Lower leg skin (tissue), 3 donors: ENCODE data around the gene DSCAML1.

Experiments used
- POLR2A ChIP-seq, 2 donors: fragments of 450-650 bp; IDR thresholded peaks; one replicate each; pipeline ENCODE4 v1.6.1; 2016 to 2017; ENCODE audit warnings: antibody characterized with exemption in 2 of 2, mild to moderate bottlenecking in 1 of 2, moderate library complexity in 1 of 2
- TF ChIP-seq, protein P1 (sequence below), 3 donors: fragments of 450-650 bp; IDR thresholded peaks; one replicate each; pipeline ENCODE4 v1.5.1; 2016; ENCODE audit warnings: antibody characterized with exemption in 3 of 3, mild to moderate bottlenecking in 3 of 3, moderate library complexity in 2 of 3

DNA sequence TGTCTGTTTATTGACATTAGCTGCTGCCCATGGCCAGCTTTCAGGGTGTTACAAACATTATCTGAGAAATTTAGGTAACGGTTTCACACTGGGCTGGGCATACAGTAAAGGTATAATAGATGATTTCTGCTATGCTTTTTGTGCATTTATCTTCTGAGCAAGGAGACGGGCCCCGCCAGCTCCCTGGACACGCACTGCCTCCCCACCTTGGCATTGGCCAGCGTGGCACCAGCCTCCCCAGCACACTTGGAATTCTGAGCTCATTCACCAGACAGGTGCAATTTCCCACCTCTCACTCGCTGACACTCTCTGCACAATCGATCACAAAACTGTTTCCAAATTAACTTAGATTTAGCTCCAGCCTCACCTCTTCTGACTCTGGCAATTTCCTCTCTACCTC is 246.6 kb downstream of the DSCAML1 start:
- TF ChIP-seq, protein P1, sequence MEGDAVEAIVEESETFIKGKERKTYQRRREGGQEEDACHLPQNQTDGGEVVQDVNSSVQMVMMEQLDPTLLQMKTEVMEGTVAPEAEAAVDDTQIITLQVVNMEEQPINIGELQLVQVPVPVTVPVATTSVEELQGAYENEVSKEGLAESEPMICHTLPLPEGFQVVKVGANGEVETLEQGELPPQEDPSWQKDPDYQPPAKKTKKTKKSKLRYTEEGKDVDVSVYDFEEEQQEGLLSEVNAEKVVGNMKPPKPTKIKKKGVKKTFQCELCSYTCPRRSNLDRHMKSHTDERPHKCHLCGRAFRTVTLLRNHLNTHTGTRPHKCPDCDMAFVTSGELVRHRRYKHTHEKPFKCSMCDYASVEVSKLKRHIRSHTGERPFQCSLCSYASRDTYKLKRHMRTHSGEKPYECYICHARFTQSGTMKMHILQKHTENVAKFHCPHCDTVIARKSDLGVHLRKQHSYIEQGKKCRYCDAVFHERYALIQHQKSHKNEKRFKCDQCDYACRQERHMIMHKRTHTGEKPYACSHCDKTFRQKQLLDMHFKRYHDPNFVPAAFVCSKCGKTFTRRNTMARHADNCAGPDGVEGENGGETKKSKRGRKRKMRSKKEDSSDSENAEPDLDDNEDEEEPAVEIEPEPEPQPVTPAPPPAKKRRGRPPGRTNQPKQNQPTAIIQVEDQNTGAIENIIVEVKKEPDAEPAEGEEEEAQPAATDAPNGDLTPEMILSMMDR (IDR thresholded peaks at IDR 0.05), result no peak
- TF ChIP-seq POLR2A (IDR thresholded peaks at IDR 0.05), result no peak
